ENCODE results near the gene GAR1.

DNA sequence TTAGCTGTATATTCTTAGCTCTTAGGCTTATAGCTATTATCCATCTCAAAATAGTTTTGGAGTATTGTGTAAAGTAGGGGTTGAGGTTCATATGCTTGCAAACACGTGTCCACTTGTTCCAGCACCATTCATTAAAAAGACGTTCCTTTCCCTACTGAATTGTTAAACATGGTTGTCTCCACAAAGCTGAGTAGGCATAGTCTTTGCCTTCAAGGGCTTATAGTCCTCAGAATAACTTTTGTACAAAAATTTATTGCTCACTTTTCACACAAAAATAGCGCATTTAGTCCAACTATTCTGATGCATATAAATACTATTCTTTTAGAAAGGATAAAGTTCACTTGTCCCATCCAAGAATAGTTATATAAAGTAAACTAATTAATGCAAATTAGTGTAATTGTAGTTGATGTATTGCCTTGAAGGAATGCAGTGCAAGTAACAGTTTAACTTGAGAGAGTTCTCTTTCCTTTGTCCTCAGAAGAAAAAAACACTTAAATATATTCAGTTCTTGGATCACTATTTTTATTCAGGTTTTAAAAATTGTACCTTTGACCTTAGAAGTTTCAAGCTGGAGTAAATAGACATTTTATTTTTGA is 46.5 kb downstream of the GAR1 start:
- TF ChIP-seq, protein P1, sequence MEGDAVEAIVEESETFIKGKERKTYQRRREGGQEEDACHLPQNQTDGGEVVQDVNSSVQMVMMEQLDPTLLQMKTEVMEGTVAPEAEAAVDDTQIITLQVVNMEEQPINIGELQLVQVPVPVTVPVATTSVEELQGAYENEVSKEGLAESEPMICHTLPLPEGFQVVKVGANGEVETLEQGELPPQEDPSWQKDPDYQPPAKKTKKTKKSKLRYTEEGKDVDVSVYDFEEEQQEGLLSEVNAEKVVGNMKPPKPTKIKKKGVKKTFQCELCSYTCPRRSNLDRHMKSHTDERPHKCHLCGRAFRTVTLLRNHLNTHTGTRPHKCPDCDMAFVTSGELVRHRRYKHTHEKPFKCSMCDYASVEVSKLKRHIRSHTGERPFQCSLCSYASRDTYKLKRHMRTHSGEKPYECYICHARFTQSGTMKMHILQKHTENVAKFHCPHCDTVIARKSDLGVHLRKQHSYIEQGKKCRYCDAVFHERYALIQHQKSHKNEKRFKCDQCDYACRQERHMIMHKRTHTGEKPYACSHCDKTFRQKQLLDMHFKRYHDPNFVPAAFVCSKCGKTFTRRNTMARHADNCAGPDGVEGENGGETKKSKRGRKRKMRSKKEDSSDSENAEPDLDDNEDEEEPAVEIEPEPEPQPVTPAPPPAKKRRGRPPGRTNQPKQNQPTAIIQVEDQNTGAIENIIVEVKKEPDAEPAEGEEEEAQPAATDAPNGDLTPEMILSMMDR (IDR thresholded peaks at IDR 0.05 in 2 of 3, conservative IDR thresholded peaks at IDR 0.05 in 1 of 3; ENCODE audit: borderline replicate concordance in 1 of 3, insufficient read depth in 1 of 3, low read depth in 2 of 3, low read length in 2 of 3): no peak
- TF ChIP-seq RAD21 (IDR thresholded peaks at IDR 0.05; ENCODE audit: low read depth): no peak
- TF ChIP-seq, protein P2, sequence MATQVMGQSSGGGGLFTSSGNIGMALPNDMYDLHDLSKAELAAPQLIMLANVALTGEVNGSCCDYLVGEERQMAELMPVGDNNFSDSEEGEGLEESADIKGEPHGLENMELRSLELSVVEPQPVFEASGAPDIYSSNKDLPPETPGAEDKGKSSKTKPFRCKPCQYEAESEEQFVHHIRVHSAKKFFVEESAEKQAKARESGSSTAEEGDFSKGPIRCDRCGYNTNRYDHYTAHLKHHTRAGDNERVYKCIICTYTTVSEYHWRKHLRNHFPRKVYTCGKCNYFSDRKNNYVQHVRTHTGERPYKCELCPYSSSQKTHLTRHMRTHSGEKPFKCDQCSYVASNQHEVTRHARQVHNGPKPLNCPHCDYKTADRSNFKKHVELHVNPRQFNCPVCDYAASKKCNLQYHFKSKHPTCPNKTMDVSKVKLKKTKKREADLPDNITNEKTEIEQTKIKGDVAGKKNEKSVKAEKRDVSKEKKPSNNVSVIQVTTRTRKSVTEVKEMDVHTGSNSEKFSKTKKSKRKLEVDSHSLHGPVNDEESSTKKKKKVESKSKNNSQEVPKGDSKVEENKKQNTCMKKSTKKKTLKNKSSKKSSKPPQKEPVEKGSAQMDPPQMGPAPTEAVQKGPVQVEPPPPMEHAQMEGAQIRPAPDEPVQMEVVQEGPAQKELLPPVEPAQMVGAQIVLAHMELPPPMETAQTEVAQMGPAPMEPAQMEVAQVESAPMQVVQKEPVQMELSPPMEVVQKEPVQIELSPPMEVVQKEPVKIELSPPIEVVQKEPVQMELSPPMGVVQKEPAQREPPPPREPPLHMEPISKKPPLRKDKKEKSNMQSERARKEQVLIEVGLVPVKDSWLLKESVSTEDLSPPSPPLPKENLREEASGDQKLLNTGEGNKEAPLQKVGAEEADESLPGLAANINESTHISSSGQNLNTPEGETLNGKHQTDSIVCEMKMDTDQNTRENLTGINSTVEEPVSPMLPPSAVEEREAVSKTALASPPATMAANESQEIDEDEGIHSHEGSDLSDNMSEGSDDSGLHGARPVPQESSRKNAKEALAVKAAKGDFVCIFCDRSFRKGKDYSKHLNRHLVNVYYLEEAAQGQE (IDR thresholded peaks at IDR 0.05; ENCODE audit: low read depth): no peak
- no peak for TF ChIP-seq YY1 (IDR thresholded peaks at IDR 0.05; ENCODE audit: extremely low read depth, insufficient replicate concordance, low read depth, low read length)
- TF ChIP-seq EZH2 (IDR thresholded peaks at IDR 0.05): no peak
- no peak for TF ChIP-seq POLR2A (IDR thresholded peaks at IDR 0.05; ENCODE audit: borderline replicate concordance, extremely low read depth, insufficient read depth, insufficient read length)
- TF ChIP-seq, protein P3, sequence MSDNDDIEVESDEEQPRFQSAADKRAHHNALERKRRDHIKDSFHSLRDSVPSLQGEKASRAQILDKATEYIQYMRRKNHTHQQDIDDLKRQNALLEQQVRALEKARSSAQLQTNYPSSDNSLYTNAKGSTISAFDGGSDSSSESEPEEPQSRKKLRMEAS (IDR thresholded peaks at IDR 0.05): no peak
- no peak for TF ChIP-seq POLR2AphosphoS5 (IDR thresholded peaks at IDR 0.05; ENCODE audit: low read depth, low read length)
- no peak for TF ChIP-seq SP1 (IDR thresholded peaks at IDR 0.05; ENCODE audit: low read depth)
- no peak for TF ChIP-seq ELF1 (IDR thresholded peaks at IDR 0.05; ENCODE audit: borderline replicate concordance, low read depth)
- no peak for TF ChIP-seq TCF7L2 (IDR thresholded peaks at IDR 0.05; ENCODE audit: borderline replicate concordance, extremely low read depth, insufficient read depth, insufficient read length)
- no peak for TF ChIP-seq CEBPB (IDR thresholded peaks at IDR 0.05; ENCODE audit: low read depth)

All from HCT116 (cell line).